Activated gamma-delta T cell treated with Interleukin-2 at 50 U/mL for 16 hours (primary cell): ENCODE data around the gene HOXB8.
A peak's percentile ranks its signal among the peaks of the same experiment; 100 is the strongest.

Experiments used
- DNase-seq: peaks from one replicate; pipeline ENCODE4 v3.0.0-alpha.2; 2020

HOXB8 gene

DNA sequence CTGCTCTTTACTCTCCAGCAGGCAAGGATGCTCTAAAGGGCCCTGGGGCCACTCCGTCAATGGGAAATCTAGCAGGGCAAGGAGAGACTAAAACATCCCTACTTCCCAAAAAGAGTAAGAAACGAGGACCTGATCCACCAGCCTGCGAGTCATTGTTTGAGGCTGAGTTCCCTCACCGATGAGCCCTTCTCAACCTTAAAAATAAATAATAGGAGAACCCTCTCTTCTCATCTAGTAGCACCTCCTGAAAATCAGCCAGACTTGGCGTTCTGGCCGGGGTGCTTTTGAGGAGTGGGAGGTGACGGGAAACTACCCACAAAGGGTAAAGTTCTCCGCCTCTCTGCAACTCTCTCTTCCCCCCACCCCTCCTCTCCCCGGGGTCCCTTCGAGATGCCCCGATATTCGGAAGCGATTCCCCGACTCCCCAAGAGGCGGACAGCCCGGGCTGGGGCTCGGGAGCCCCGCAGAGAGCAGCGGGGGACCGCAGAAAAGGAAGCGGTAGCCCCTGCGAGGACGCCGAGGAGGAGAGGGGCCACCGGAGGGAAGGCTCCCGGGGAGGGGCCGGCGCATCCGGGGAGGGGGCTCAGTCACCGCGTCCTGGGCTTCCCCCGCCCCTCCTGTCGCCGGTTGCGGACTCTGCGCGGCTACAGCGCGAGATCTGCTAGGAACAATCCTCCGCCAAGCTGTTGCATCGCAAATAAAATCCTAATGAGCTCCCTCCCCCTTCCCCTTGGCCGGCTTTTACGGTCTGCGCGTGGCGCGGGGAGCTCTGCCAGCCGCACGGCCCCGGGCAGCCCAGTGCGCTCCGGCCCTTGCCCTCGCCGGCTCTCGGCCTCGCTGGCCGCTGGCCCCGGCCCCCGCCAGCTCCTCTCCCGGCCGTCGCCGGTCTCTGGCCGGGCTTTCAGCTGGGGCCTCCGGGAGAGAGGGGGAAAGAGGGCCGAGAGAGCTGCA lies 9.7 kb upstream of the HOXB8 start:
- no peak for DNase-seq

DNA sequence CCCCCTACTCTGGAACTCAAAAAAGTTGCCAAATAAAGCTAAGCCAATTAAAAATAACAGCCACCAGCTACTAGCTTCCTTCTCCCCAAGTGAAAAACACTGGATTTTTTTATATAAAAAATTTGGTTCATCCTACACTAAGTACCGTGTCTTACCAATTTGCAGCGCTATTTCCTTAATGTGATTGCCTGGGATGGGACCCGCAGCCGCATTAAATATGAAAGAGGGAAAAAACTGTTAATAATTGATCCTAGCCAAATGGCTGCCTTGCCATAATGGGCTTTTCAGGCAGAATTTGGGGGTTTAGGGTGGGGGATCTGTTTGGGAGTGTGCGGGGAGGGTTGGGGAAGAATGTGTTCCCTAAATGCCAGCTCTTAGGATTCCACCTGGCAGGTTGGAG lies 9.0 kb upstream of the HOXB8 start:
- DNase-seq: no peak

DNA sequence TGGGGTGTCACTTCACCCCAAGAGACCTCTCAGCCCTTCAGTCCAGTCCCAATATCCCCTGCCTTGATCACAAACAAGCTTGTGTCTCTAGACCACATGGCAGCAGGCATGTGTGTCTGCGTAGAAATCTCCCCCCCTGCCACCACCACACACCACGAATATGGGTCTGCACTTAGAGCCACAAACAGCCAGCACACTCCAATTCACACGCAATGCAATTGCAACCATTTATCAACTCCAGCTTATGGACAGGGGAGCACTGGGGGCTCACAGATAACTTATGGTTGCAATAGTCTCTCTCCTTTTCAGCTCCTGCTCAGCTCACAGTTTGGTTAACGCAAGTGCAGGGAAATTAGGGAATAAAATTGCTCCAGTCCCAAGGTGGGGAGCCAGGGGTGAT lies 8.5 kb upstream of the HOXB8 start:
- no peak for DNase-seq

DNA sequence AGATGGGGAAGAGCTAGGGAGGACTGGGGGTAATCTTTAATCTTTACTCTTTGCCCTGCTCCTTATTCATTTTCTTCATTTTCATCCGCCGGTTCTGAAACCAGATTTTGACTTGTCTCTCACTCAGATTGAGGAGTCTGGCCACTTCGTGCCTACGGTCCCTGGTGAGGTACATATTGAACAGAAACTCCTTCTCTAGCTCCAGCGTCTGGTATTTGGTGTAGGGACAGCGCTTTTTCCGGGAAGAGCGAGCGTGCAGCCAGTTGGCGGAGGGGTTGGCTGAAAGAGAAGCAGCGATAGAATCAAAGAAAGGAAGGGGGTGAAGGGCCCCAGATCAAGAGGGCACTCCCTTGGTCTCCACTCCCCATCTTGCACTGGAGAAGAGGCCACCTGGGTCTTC lies 7.8 kb upstream of the HOXB8 start:
- no peak for DNase-seq

DNA sequence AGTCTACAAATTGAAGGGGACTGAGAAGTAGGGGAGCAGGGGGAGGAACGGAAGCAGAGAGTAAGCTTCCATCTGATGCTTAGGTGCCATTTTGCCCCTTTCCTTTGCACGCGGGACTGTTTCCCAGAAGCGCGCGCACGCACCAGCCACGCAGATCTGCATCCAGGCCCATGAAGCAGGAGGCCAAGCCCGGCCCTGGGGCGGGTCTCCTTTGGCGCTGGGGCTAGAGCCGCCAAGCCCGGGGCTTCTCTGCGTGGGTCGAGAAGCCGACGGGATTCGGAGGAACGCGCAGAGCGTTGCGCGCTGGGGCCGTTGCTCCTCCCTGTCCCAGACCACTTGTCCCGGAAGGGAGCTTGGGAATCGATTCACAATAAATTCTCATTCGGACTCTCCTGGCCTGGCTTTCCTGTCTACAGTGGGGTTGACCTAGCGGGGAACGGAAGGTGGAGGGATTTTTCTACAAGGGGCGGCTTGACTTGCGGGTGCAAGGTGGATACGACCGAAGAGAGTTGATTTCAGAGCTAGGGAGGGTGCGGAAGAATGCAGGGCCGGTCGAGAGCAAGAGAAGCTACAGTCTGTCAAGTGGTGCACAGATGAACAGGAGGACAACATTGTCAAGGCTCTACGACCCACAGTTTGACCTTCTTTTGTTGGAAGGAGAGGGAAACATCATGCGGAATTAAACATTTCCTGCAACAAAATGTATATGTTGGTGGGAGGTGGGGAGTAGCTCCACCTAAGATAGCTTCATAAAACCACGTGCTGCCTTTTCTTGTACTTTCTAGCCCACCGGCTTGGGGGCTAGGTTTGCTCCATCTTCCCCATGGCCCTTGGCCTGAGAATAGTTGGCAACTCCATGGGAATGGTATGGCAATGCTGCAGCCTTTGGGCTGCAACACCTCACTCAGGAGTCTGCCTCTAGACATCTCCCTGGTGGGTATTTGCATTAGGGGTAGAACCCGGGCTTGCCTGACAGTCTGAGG lies 6.6 kb upstream of the HOXB8 start:
- no peak for DNase-seq

DNA sequence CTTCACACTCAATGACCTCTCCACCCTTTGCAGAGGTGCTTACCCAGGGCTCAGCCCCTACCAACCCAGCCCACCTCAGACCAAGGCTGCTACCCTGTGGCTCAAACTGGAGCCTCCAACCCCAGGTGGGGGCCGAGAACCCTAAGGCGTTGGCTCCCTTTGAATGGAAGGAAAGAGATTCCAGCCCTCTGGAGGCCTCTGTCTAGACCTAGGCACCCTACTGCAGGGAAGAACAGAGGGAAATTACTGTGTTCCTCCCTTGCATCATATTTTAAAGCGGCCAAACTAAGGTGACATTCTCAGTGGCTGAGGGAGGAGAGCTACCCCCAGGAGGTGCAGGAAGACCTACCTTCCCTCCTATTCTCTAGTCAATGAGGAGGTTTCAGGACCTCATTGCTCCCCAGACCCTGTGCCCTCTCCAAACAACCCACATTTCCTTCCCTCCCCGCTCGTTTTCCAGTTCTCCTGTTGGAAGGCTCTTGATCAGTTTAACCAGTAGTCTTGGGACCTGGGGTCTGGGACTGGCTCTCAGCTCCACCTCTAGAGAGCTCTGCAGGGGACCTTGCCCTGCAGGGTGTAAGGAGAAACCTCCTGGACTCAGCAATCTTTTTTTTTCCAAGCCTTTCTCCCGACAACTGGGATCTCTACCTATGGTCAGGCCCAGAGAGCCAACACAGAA lies 5.5 kb upstream of the HOXB8 start:
- no peak for DNase-seq

DNA sequence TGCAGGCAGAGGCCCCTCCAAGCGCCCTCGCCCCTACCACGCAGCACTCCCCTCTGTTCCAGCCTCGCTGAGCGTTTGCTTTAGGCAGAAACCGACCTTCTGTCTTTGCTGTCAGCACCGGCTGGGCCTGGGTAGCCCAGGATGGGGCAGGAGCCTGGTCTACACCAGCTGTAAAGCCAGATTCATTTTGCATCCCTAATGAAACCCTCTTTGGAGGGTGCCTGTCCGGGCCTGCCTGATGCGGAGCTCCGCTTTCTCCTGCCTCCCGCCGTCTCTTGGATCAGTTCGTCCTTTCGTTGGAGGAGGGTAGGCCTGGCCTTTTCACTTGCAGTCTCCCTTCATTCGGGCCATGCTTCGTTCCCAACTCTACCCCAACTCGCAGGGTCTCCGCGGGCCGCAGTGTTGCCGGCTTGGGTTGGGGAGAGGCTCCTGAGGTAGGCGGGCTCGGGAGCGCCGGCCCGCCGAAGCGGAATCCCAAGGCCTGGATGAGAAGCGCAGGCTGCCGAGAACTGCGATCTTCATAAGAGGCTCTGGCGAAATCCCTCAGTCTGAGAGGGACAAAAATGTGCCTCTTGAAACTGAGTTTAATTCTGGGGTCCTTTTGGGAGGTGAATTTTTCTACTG lies 4.8 kb upstream of the HOXB8 start:
- no peak for DNase-seq

DNA sequence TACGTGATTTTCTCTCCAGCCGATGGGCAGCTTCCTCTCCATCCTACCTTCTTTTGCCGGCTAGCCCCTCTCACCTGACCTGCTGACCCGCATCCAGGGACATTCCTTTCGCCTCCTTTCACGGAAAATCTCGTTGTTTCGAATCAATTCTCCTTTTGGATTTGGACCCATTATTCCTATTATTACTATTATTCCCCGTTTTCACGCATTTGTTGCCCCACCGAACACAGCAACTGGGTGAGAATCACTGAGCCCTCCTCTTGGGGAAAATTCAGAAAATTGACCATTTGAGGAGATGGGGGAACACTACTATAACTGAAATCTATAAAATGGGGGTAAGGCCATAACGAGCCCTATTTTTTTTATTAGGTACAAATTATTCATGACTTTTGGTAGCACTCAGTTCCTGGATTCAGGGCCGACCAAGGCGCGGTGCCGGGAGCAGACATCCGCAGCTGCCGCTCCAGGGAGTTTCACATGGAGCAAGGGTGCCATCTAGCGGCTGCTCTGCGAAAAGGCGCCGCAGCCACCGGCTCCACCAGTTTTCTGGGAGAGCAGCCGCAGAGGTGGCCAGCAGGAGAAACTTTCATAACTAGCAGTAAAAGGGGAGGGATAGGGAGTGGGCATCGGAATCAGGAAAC lies 3.3 kb upstream of the HOXB8 start:
- DNase-seq: peak; percentile 79

DNA sequence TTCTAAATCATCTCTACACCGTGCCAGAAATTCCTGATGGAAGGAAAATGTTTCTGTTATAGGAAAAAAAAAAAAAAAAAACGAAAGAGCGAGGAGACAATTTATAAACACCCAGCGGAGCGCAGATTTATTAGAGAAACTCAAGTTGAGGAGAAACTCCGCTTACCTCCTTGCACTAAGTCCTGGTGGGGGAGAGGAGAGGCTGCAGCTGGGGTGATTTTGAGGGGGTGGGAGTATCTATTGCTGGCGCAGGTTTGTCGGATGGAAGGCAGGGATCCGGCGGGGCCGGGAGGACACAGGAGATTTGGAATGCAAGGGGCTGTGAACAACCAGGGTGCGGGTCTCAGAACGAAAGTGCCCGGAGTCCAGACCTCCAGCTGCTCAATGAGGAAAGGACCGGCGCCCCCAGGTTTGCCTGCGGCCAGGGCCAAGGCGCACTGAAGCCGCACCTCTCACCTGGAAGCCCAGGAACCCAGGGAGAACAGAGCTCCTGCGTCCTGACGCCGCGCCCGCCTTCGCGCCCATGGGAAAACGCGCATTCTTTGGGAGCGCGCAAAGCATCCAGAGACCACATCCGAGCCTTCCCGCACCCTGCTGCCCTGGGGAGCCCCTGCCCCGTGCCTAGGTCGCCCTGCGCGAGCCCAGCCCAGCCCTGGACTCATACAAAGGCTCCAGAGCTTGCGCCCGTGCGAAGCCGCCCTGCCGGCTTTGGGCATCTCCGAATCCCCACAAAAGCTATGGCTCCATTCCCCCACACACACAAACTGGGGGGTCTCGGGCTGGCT lies 2.6 kb upstream of the HOXB8 start:
- no peak for DNase-seq

DNA sequence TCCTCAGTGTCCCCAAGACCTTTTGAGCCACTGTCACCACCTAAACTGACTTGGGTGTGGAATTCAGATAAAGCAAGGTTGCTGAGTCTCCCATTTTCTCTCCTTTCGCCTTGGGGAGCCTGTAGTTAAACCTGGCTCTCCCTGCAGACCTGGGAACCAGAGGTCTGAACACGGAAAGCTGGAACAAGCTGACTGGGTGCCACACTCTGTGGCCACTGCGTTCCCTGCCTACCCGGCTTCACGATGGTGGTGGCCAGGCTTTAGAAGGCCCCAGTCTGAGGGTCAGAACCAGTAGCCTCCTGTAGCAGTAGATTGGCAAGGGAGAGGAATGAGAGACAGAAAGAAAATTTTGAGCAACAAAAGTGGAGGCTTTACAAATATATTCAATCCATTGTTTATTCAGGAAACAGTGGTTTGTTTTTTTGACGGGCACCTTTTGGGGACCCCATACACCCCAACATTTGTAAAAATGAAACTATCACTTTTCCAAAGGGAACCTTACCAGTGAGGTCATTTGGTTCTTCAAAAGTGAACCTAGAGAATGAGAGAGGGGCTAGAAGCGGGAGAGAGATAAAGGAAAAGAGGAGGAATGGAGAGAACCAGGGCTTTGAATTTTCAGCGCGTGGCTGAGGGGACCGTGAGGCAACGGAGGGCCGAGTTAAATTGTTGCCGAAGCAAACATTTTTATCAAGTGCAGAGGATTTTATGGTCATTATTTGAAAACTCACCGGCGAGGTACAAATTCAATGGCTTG lies 1.8 kb upstream of the HOXB8 start:
- no peak for DNase-seq

DNA sequence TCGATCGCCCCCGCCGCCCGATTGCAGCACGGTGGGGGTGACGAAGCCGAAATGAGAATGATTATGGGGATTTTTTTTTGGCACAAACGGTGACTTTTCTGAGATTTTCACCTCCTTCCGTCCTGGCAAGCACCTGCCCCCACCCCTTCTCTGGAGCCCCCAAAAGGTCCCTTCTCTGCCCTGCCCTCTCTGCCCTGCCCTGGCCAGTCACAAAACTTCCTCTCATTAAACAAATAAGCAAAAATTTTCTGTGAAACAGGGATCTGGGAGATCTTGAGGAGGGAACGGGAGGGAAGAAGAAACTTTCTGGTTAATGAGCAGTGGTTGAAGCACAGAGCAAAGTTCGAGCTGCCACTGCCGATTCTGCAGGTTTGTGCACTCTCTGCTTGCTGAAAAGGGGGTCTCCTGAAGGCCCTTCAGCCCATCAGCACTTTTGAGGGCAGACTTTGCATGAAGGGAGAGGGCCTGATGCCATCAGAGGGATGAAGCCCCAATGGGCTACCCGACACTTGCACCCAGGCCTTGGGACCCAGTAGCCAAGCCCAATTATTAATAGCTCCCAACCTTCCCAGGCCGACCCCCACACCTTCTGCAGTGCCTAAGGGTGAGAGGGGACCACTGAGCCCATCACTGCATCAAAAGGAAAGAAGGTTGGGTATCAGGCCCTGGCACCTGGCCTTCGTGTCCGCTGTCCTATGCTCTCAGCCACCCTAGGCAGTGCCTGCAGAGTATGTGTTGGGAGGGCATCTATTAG lies 1.0 kb upstream of the HOXB8 start:
- no peak for DNase-seq

DNA sequence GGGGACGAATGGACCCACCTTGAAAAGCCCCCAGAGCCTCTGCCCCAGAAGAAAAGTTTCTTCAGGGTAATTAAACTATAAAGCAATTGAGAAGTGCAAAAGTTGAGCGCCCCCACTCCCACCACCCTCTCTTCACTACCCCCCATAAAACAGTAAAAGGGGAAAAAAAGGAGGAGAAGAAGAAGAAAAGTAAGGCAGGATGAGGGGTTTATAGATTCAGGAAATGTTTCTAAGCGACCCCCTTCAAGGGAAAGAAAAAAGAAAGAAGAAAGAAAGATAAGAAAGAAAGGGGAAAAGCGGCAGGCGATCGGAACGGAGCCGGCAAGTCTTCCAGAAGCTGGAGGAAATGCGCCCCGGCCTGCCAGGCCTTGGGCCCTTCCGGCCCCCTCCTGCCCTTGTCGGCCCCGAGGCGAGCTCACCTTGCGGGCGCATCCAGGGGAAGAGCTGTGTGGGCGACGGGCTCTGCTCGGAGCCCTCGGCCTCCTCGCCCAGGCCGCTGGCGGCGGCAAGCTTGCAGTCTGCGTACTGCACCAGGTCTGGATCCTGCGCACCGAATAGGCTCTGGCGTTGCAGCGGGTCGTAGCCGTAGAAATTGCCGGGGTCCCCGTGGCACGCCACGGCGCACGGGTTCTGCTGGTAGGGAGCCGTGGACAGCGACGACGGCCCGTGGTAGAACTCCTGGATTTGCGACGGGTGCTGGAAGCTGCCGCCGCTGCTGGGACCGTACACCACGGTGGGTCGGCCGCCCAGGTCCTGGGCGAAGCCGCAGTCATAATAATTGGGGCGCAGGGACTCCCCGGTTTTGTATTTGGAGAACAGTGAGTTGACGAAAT lies 1.0 kb downstream of the HOXB8 start:
- no peak for DNase-seq

DNA sequence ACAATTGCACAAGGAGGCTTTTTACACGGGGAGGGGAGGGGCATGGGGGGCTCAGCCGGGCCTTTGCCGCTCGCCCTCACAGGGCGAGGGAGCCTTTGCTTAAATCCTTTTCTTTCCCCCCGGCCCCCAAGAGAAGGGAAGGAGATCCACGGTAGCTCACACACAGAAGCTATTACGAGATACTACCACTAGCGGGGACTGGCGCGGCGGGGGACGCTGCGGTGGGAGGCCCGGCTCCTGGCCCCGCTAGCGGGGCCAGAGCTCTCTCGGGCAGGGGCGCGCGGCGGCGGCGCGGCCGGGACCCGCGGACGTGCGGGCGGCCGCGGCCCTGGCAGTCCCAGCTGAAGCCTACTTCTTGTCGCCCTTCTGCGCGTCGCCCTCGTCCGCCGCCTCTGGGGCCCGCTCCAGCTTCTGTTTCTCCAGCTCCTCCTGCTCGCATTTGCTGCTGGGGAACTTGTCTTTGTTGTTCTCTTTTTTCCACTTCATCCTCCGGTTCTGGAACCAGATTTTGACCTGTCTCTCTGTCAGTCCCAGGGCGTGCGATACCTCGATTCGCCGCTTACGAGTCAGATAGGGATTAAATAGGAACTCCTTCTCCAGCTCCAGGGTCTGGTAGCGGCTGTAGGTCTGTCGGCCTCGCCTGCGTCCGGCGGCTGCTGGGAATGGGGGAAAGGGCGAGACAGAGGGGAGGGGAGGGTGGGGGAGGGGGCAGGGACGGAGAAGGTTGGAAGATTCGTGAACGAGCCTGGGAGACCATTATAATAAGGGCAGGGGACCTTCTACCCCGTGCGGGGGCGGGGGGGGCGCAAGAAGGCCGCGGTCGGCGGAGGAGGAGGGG lies 2.0 kb downstream of the HOXB8 start:
- no peak for DNase-seq

DNA sequence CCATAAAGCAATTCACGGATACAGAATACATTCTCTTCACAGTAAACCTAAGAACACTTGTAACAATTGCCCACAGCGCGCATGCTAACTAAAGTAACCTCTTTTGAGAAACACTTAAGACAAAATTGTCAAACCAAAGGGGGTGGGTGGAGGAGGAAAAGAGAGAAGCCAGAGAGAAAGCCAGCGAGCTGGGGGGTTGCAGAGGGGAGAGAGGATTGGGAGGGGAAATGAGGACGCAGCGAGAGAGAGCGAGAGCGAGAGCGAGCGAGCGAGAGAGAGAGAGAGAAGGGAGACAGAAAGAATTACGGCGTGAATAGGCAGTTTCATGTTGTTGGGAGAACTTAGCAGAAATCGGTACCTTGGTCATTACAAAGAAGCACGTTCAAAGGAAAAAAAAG lies 2.6 kb downstream of the HOXB8 start:
- DNase-seq: no peak

DNA sequence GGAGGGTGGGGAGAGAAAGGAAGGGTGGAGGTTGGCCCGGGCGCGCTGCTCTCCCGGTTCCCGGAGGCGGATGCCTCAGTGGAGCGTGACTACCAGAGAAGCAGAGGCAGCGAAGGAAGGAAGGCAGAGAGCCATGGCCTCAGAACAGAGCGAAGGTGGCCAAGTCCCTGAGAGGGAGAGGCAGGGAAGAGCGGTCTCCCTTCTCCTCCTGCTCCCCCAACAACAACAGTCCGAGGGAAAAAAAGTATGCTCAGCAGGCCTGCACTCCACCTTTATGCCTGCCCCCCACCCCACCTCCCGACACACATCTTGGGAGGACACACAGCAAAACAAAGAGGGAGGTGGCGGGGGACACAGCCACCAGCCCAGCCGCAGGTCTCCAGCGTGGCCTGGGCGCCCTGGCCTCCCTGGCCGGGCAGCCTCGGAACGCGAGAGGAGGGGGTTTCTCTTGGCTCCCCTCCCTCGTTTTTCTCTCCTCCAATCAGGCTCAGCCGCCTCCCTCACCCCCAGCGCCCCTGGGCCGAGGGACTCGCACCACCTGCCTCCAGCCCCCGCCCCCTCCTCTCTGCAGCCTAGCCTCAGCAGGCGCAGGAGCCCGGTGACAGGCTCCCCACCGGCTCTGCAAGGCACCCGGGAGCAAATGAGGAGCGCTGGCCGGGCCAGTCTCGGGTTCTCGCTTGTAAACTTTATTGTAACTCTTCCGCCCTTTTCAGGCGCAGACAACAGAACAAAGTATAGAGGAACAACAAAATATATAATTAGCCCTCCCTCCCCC lies 3.2 kb downstream of the HOXB8 start:
- DNase-seq: no peak

DNA sequence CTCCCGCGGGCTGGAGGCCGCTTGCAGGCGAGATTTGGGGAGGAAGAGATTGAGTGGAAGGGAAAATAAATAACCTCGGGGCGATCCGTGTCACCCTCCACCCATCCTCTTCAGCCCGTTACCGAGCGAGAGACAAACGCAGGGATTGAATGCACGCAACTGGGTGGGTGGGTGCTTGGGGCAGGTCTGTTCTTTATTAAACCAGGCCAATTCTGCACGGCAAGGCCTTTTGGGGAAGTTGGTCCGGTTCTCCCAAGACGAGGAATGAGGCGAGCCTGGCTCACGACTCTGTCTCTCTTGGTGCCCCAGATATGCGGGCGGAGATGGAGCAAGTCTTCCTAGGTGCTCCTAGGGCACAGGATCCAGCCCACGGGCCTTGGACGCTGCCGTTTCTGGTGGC lies 3.9 kb downstream of the HOXB8 start:
- DNase-seq: no peak
